C4-2B (cell line): ENCODE measurements around the gene EML6.

Experiments used
- ZFX ChIP-seq: fragments of 450-650 bp; IDR thresholded peaks from 2 replicates; pipeline ENCODE4 v1.6.1; 2017
- TF ChIP-seq, protein P1 (sequence below): fragments of 450-650 bp; conservative IDR thresholded peaks from 2 replicates; pipeline ENCODE4 v1.5.1; 2017; ENCODE audit warnings: mild to moderate bottlenecking

DNA sequence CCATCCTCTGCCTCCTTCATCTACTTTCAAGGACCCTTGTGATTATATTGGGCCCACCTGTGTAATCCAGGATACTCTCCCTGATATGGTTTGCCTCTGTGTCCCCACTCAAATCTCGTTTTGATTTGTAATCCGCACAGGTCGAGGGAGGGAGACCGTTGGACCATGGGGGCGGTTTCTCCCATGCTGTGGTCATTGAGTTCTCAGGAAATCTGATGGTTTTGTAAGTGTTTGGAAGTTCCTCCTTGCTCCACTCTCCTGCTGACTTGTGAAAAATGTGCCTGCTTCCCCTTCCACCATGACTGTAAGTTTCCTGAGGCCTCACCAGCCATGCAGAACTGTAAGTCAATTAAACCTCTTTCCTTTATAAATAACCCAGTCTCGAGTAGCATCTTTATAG lies 42.0 kb upstream of the EML6 start:
- TF ChIP-seq, protein P1, sequence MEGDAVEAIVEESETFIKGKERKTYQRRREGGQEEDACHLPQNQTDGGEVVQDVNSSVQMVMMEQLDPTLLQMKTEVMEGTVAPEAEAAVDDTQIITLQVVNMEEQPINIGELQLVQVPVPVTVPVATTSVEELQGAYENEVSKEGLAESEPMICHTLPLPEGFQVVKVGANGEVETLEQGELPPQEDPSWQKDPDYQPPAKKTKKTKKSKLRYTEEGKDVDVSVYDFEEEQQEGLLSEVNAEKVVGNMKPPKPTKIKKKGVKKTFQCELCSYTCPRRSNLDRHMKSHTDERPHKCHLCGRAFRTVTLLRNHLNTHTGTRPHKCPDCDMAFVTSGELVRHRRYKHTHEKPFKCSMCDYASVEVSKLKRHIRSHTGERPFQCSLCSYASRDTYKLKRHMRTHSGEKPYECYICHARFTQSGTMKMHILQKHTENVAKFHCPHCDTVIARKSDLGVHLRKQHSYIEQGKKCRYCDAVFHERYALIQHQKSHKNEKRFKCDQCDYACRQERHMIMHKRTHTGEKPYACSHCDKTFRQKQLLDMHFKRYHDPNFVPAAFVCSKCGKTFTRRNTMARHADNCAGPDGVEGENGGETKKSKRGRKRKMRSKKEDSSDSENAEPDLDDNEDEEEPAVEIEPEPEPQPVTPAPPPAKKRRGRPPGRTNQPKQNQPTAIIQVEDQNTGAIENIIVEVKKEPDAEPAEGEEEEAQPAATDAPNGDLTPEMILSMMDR, result no peak
- no peak for TF ChIP-seq ZFX
